Lower lobe of right lung (tissue), 2 donors: ENCODE results near the gene NFXL1. TPM values are rescaled to one million over a fixed set of nuclear protein-coding genes. Genes with fewer than 3 reads are reported as not detected.

ENCODE experiments used
- ATAC-seq, 2 donors: fragments of 200-7000 bp; cut with Tn5 transposase; one replicate each; pipeline ENCODE4 v1.9.1; 2020 to 2022; ENCODE audit warnings: mild to moderate bottlenecking in 2 of 2, moderate library complexity in 2 of 2
- DNase-seq: peaks from one replicate; pipeline ENCODE4 v3.0.0-alpha.2; 2020
- H3K27ac ChIP-seq: fragments of 200-600 bp; one replicate; pipeline ENCODE4 v1.8.0; 2022
- H3K27me3 ChIP-seq: fragments of 200-600 bp; one replicate; pipeline ENCODE4 v1.8.0; 2022; ENCODE audit warnings: low read depth
- H3K36me3 ChIP-seq: fragments of 200-600 bp; one replicate; pipeline ENCODE4 v1.8.0; 2022; ENCODE audit warnings: mild to moderate bottlenecking
- H3K4me1 ChIP-seq: fragments of 200-600 bp; one replicate; pipeline ENCODE4 v1.8.0; 2022
- H3K4me3 ChIP-seq: fragments of 200-600 bp; one replicate; pipeline ENCODE4 v1.8.0; 2022; ENCODE audit warnings: mild to moderate bottlenecking
- H3K9me3 ChIP-seq: fragments of 200-600 bp; one replicate; pipeline ENCODE4 v1.8.0; 2022
- CTCF ChIP-seq: fragments of 200-600 bp; IDR thresholded peaks from one replicate; pipeline ENCODE4 v1.8.0; 2022; ENCODE audit warnings: antibody characterized with exemption, mild to moderate bottlenecking
- intact Hi-C: fragments of 100-400 bp; cut with DNase I; formaldehyde crosslinking; loops from one replicate; pipeline ENCODE4 v1.11.0; 2022
- total RNA-seq: library from RNA; stranded (reverse); fragmentation: NEBNext Ultra II Directional; extraction: Animal tissue kit (Norgen Biotek cat#: 25700); gene quantifications from one replicate; pipeline ENCODE4 v1.2.1, GENCODE V29; 2021
- donor health status: DM: no; HTN: yes; CAD: no; lungs with severe emphysema.

The NFXL1 gene
- total RNA-seq, 1 donor from 2014 or later, result 13.4 TPM

- intact Hi-C loops, result no loop called here
- no peak for DNase-seq
- Histone ChIP-seq H3K9me3 (no peaks in the 10 kb centered on the region), H3K27me3 (no peaks in the 10 kb centered on the region), H3K27ac (no peak overlapping the region), H3K4me3 (no peak overlapping the region), H3K36me3 (no peaks in the 10 kb centered on the region), H3K4me1 (no peaks in the 10 kb centered on the region)
- no peak for TF ChIP-seq CTCF
- ATAC-seq, result no peak
These were observed 112.8 kb downstream of the NFXL1 start for GRCh38 chr4:47801481-47802002.

GRCh38 chr4:47798165-47798564 lies 116.2 kb downstream of the NFXL1 start:
- H3K27me3 ChIP-seq, result no peaks in the 10 kb centered on the region
- no peaks in the 10 kb centered on the region for H3K9me3 ChIP-seq
- H3K4me1 ChIP-seq, result no peaks in the 10 kb centered on the region
- H3K4me3 ChIP-seq, result no peak overlapping the region
- no peak for ATAC-seq
- intact Hi-C loops, result no loop called here
- no peak for DNase-seq
- no peak overlapping the region for H3K27ac ChIP-seq
- no peaks in the 10 kb centered on the region for H3K36me3 ChIP-seq
- no peak for TF ChIP-seq CTCF

Other genes starting within 250 kb of the NFXL1 start
- gene CORIN, start 76.5 kb downstream of the NFXL1 start, total RNA-seq, result 3.9 TPM
- 0.53 TPM for gene CNGA1, start 102.1 kb upstream of the NFXL1 start, total RNA-seq
- gene NIPAL1, start 102.2 kb upstream of the NFXL1 start, total RNA-seq, result 1.3 TPM
- gene TXK, start 219.7 kb upstream of the NFXL1 start, total RNA-seq, result 7.5 TPM